Gastroesophageal sphincter (tissue), 3 donors: Measurements from ENCODE around the gene SNCA.

Source experiments
- CTCF ChIP-seq, 4 experiments: fragments of 200-600 bp in 2 of 4; fragments of 450-650 bp in 2 of 4; sonication (generic) in 1 of 4; IDR thresholded peaks; one replicate each; pipeline ENCODE4 v1.5.1; 2017 to 2019; ENCODE audit warnings: antibody characterized with exemption in 4 of 4, mild to moderate bottlenecking in 2 of 4, moderate library complexity in 2 of 4
- EP300 ChIP-seq: sonication (generic); formaldehyde crosslinking; IDR thresholded peaks from one replicate; pipeline ENCODE4 v1.6.1; 2017; ENCODE audit warnings: antibody characterized with exemption, mild to moderate bottlenecking
- POLR2A ChIP-seq, 2 donors: fragments of 450-650 bp; IDR thresholded peaks; one replicate each; pipeline ENCODE4 v1.6.1; 2017; ENCODE audit warnings: antibody characterized with exemption in 2 of 2, mild to moderate bottlenecking in 2 of 2, moderate library complexity in 1 of 2

GRCh38 chr4:89716893-89717292, 120.1 kb downstream of the SNCA start:
- TF ChIP-seq CTCF (IDR thresholded peaks at IDR 0.05), result no peak
- TF ChIP-seq POLR2A (IDR thresholded peaks at IDR 0.05), result no peak
- TF ChIP-seq EP300, result no peak
